Uterus (tissue), 4 donors: ENCODE measurements around the gene GPR42. TPM values are rescaled to one million over a fixed set of nuclear protein-coding genes. Genes with fewer than 3 reads are reported as not detected.
"Not testable (repeated sequence)": the region's sequence is repeated elsewhere in the genome, so short reads cannot be mapped to it uniquely, and the experiment has no call there.

ENCODE experiments used
- DNase-seq, 2 donors: peaks; one replicate each; pipeline ENCODE4 v3.0.0-alpha.2; 2019 to 2020
- H3K27ac ChIP-seq, 2 donors: fragments of 200-600 bp; sonication (generic); 1 replicate in 1 of 2; 2 replicates in 1 of 2; pipeline ENCODE4 v1.5.1; 2016 to 2018
- H3K27me3 ChIP-seq, 2 donors: fragments of 200-600 bp; sonication (generic); one replicate each; pipeline ENCODE4 v1.5.1; 2018 to 2019; ENCODE audit warnings: control low read depth in 1 of 2
- H3K36me3 ChIP-seq, 2 donors: fragments of 200-600 bp; sonication (generic); one replicate each; pipeline ENCODE4 v1.5.1; 2019; ENCODE audit warnings: control low read depth in 1 of 2
- H3K4me1 ChIP-seq, 2 donors: fragments of 200-600 bp; sonication (generic); one replicate each; pipeline ENCODE4 v1.5.1; 2018 to 2019; ENCODE audit warnings: control low read depth in 1 of 2
- H3K4me3 ChIP-seq, 2 donors: fragments of 200-600 bp; sonication (generic); 1 replicate in 1 of 2; 2 replicates in 1 of 2; pipeline ENCODE4 v1.5.1; 2018 to 2019; ENCODE audit warnings: mild to moderate bottlenecking in 1 of 2
- H3K9me3 ChIP-seq, 2 donors: fragments of 200-600 bp; sonication (generic); one replicate each; pipeline ENCODE4 v1.5.1; 2019; ENCODE audit warnings: control low read depth in 1 of 2
- POLR2A ChIP-seq, 2 donors: fragments of 450-650 bp; IDR thresholded peaks; one replicate each; pipeline ENCODE4 v1.6.1; 2016; ENCODE audit warnings: antibody characterized with exemption in 2 of 2, mild to moderate bottlenecking in 1 of 2, moderate library complexity in 1 of 2
- intact Hi-C: fragments of 100-400 bp; cut with DNase I; formaldehyde crosslinking; loops from one replicate; pipeline ENCODE4 v1.15.1; 2023; ENCODE audit warnings: low total_unique reads
- total RNA-seq, 4 donors: library from RNA; depleted of rRNA in 3 of 4; stranded (reverse); fragments of >200 nt in 3 of 4; gene quantifications; one replicate each; pipeline versions ENCODE4 v1.1.0 to v1.2.4, GENCODE V29; 2014 to 2023
- TF ChIP-seq, protein P1 (sequence below), 4 experiments: fragments of 200-600 bp in 2 of 4; fragments of 450-650 bp in 2 of 4; sonication (generic) in 2 of 4; IDR thresholded peaks; one replicate each; pipeline ENCODE4 v1.5.1; 2016 to 2019; ENCODE audit warnings: antibody characterized with exemption in 4 of 4, mild to moderate bottlenecking in 2 of 4, moderate library complexity in 1 of 4
- donor health status: DM: yes; HTN: yes; CAD: no.

GPR42 gene
- total RNA-seq, 4 donors from 2014 or later = not detected

DNA sequence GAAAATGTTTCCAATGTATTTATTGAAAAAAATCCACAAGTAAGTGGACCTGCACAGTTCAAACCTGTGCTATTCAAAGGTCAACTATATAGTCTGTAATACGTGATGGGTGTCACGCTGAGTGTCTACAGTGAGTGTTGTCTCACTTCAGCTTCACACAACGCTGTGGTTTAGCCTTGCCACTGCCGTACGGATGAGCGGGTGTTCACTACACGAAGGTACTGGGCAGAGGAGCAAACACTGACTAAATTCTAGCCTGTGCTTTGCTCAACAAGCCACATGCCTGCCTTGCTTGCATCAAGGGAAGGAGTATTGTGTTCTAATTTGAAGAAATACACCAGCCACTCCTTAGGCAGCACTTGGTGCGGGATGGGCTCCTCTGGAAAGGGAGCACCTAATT is 16.0 kb upstream of the GPR42 start:
- no peak for DNase-seq
- H3K27me3 ChIP-seq = no peaks in the 10 kb centered on the region
- no peaks in the 10 kb centered on the region for H3K36me3 ChIP-seq
- TF ChIP-seq POLR2A (IDR thresholded peaks at IDR 0.05) = no peak
- TF ChIP-seq, protein P1, sequence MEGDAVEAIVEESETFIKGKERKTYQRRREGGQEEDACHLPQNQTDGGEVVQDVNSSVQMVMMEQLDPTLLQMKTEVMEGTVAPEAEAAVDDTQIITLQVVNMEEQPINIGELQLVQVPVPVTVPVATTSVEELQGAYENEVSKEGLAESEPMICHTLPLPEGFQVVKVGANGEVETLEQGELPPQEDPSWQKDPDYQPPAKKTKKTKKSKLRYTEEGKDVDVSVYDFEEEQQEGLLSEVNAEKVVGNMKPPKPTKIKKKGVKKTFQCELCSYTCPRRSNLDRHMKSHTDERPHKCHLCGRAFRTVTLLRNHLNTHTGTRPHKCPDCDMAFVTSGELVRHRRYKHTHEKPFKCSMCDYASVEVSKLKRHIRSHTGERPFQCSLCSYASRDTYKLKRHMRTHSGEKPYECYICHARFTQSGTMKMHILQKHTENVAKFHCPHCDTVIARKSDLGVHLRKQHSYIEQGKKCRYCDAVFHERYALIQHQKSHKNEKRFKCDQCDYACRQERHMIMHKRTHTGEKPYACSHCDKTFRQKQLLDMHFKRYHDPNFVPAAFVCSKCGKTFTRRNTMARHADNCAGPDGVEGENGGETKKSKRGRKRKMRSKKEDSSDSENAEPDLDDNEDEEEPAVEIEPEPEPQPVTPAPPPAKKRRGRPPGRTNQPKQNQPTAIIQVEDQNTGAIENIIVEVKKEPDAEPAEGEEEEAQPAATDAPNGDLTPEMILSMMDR (IDR thresholded peaks at IDR 0.05) = no peak
- no peak overlapping the region for H3K4me3 ChIP-seq
- intact Hi-C loops = no loop called here
- H3K9me3 ChIP-seq = no peaks in the 10 kb centered on the region
- H3K4me1 ChIP-seq = no peaks in the 10 kb centered on the region
- H3K27ac ChIP-seq = no peak overlapping the region

DNA sequence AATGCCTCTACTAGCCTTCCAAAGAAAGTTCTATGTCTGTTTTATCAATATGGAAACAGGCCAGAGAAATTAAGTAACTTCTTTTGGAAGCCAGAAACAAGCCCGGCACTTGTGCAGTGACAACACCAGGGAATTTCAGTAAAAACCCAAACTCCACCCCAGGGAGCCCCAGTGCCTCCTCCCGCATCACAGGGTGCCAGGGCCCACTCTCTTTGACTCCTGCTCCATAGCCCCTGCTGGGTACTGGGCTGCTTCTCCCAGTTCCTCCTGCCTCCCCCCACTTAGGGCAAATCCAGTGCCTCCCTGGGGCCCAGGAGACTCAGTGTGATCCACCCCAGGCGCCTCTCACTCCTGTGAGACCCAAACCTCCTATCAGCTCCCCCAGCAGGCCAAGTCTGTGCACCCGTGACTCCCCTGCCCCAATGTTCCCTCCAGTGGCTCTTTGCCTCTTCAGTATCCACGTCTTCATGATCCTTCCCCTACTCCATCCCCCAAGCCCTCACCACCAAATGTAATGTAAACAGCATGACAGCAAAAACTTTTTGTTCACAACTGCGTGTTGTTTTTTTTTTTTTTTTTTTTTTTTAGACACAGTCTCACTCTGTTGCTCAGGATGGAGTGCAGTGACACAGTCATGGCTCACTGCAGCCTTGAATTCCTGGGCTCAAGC is 14.9 kb upstream of the GPR42 start:
- no peak for DNase-seq
- Histone ChIP-seq H3K36me3 (no peaks in the 10 kb centered on the region), H3K4me3 (no peak overlapping the region), H3K9me3 (no peaks in the 10 kb centered on the region), H3K27me3 (no peaks in the 10 kb centered on the region), H3K4me1 (no peaks in the 10 kb centered on the region), H3K27ac (no peak overlapping the region)
- intact Hi-C loops = no loop called here
- TF ChIP-seq POLR2A (IDR thresholded peaks at IDR 0.05) = no peak
- TF ChIP-seq, protein P1 (IDR thresholded peaks at IDR 0.05) = no peak

DNA sequence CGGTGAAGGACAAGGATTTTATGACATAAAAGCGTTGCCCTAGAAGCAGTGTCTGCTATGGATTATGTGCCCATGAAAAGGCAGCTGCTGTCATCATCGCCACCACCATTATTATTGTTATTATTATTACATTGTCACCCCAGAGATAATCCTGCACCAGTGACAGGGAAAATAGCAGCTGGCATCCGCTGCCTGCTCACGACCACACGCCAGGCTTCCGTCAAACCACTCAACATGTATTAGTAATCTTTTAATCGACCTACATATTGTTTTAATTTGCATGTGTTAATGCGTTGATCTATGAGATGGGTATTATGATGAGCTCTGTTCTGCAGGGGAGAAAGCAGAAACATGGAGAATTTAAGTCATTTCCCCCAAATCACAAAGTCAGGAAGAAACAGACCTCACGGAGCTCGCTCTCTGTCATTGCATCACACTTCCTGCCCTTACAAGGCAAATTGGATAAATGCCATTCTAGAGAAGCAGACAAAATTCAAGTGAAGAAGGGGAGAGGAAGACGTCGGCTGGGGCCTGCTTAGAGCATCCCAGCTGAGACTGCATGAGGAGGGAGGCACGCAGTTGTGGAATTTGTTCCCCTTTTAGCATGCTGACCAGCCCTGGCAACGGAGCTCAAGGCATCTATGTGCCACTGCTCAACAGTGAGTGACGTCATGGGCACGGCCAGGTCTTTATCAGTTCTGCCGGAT is 12.8 kb upstream of the GPR42 start, which contains the start of gene FFAR3:
FFAR3 (plus strand) TSS at position 594 of the 707 bp plus-strand sequence. CDS start 431 bp downstream, outside the sequence.
- intact Hi-C loops = no loop called here
- Histone ChIP-seq H3K36me3 (no peaks in the 10 kb centered on the region), H3K27ac (no peak within 1 kb of the TSS), H3K4me3 (no peak within 1 kb of the TSS), H3K9me3 (no peaks in the 10 kb centered on the region), H3K4me1 (no peaks in the 10 kb centered on the region), H3K27me3 (no peaks in the 10 kb centered on the region)
- DNase-seq = no peak
- TF ChIP-seq, protein P1 (IDR thresholded peaks at IDR 0.05) = no peak
- TF ChIP-seq POLR2A (IDR thresholded peaks at IDR 0.05) = no peak

DNA sequence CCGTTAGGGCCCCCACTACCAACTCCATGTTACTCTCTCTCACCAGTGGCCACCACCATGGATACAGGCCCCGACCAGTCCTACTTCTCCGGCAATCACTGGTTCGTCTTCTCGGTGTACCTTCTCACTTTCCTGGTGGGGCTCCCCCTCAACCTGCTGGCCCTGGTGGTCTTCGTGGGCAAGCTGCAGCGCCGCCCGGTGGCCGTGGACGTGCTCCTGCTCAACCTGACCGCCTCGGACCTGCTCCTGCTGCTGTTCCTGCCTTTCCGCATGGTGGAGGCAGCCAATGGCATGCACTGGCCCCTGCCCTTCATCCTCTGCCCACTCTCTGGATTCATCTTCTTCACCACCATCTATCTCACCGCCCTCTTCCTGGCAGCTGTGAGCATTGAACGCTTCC is 12.0 kb upstream of the GPR42 start:
- not testable (repeated sequence) for H3K27ac ChIP-seq

DNA sequence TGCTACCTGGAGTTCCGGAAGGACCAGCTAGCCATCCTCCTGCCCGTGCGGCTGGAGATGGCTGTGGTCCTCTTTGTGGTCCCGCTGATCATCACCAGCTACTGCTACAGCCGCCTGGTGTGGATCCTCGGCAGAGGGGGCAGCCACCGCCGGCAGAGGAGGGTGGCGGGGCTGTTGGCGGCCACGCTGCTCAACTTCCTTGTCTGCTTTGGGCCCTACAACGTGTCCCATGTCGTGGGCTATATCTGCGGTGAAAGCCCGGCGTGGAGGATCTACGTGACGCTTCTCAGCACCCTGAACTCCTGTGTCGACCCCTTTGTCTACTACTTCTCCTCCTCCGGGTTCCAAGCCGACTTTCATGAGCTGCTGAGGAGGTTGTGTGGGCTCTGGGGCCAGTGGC is 11.5 kb upstream of the GPR42 start:
- DNase-seq, H3K4me3 ChIP-seq: not testable (repeated sequence)

More for the DNA sequence above, 12.0 kb upstream of the GPR42 start:
- H3K4me3 ChIP-seq, H3K36me3 ChIP-seq, H3K9me3 ChIP-seq, intact Hi-C loops, DNase-seq, H3K4me1 ChIP-seq, H3K27me3 ChIP-seq: not testable (repeated sequence)

DNA sequence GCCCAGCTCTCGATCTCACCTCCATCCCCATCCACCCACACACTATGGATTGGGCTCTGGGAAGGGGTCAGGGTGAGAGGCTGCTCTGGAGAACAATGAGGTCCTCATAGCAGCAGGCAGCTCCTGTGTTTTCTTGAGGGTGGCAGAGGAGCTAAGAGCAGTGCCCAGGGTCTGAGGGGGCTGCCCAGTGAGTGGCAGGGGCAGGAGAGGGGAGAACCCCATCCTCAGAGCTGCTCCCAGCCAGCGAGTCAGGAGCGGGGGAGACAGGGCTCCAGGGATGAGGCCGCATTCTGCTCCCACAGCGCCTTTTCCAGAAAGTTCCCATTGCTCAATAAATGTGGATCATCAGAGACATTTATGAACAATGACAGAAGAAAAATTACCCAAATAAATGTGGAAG is 10.8 kb upstream of the GPR42 start:
- H3K4me1 ChIP-seq, H3K27me3 ChIP-seq, DNase-seq, H3K27ac ChIP-seq, H3K4me3 ChIP-seq, intact Hi-C loops, H3K36me3 ChIP-seq, H3K9me3 ChIP-seq: not testable (repeated sequence)

More for the DNA sequence above, 11.5 kb upstream of the GPR42 start:
- H3K36me3 ChIP-seq, intact Hi-C loops, H3K4me1 ChIP-seq, H3K27me3 ChIP-seq, H3K9me3 ChIP-seq, H3K27ac ChIP-seq: not testable (repeated sequence)
